ENCODE data around the gene ARHGAP9.

Gene ARHGAP9

GRCh38 chr12:57467212-57467874 is 12.3 kb downstream of the ARHGAP9 start:
- H3K4me2 ChIP-seq: no peak overlapping the region
- H3K4me3 ChIP-seq: no peak overlapping the region
- no peak overlapping the region for H3K27ac ChIP-seq
- H3K9ac ChIP-seq: no peak overlapping the region
- H3K27me3 ChIP-seq: no peaks in the 10 kb centered on the region; a peak in 1 of 22 replicates
- H3K4me1 ChIP-seq: peaks cover 10 to 72% (median 25%) of the 10 kb centered on the region in 10 experiments
- H3K36me3 ChIP-seq: peaks cover 8 to 52% (median 35%) of the 10 kb centered on the region in 11 experiments; a peak in 19 of 22 replicates
- H4K20me1 ChIP-seq: peaks cover 0 to 70% (median 0%) of the 10 kb centered on the region in 11 experiments; a peak in 8 of 22 replicates
- H3K9me3 ChIP-seq (replicated peaks in 1 of 11): no peaks in the 10 kb centered on the region
- no peak for TF ChIP-seq Cebpa-rat (IDR thresholded peaks at IDR 0.05)

- Histone ChIP-seq H3K9me3 (replicated peaks in 1 of 11) (no peaks in the 10 kb centered on the region), H3K4me2 (peak overlapping the region in 7 of 11 experiments; percentile 5 to 27 (median 12); a peak in 5 of 22 replicates), H3K4me3 (no peak overlapping the region), H4K20me1 (peaks cover 0 to 56% (median 4%) of the 10 kb centered on the region in 11 experiments; a peak in 10 of 22 replicates), H3K27ac (no peak overlapping the region), H3K9ac (no peak overlapping the region), H3K36me3 (peaks cover 8 to 38% (median 21%) of the 10 kb centered on the region in 11 experiments; a peak in 19 of 22 replicates), H3K27me3 (peaks cover 4 to 12% (median 9%) of the 10 kb centered on the region in 11 experiments), H3K4me1 (peaks cover 15 to 63% (median 33%) of the 10 kb centered on the region in 10 experiments)
- no peak for TF ChIP-seq Cebpa-rat (IDR thresholded peaks at IDR 0.05)
These were observed 13.7 kb downstream of the ARHGAP9 start for GRCh38 chr12:57465747-57466505.

GRCh38 chr12:57465030-57465746 is 14.5 kb downstream of the ARHGAP9 start:
- Histone ChIP-seq H3K4me2 (peak overlapping the region in 6 of 11 experiments; percentile 5 to 27 (median 10); a peak in 4 of 22 replicates), H4K20me1 (peaks cover 0 to 49% (median 6%) of the 10 kb centered on the region in 11 experiments; a peak in 10 of 22 replicates), H3K9ac (no peak overlapping the region), H3K9me3 (replicated peaks in 1 of 11) (no peaks in the 10 kb centered on the region), H3K27ac (no peak overlapping the region), H3K4me1 (peaks cover 23 to 63% (median 38%) of the 10 kb centered on the region in 10 experiments), H3K27me3 (peaks cover 7 to 20% (median 17%) of the 10 kb centered on the region in 11 experiments), H3K36me3 (peaks cover under 1 to 30% (median 14%) of the 10 kb centered on the region in 11 experiments; a peak in 19 of 22 replicates), H3K4me3 (no peak overlapping the region)
- no peak for TF ChIP-seq Cebpa-rat (IDR thresholded peaks at IDR 0.05)

- Histone ChIP-seq H3K36me3 (peaks cover 0 to 24% (median 8%) of the 10 kb centered on the region in 11 experiments; a peak in 16 of 22 replicates), H3K9ac (no peak overlapping the region)
These were observed 15.1 kb downstream of the ARHGAP9 start for GRCh38 chr12:57464569-57464968.

GRCh38 chr12:57462912-57463253 is 16.8 kb downstream of the ARHGAP9 start:
- Histone ChIP-seq H3K36me3 (peaks cover 0 to 7% (median 0%) of the 10 kb centered on the region in 11 experiments; a peak in 3 of 22 replicates), H3K9ac (peak overlapping the region in 2 of 11 experiments; percentile 14 to 76; a peak in 2 of 22 replicates), H3K4me2 (peak overlapping the region; percentile 89 to 100 (median 99); a peak in 21 of 22 replicates)

More at GRCh38 chr12:57464569-57464968, 15.1 kb downstream of the ARHGAP9 start:
- no peaks in the 10 kb centered on the region for H3K9me3 ChIP-seq (replicated peaks in 1 of 11)
- H3K27me3 ChIP-seq: peaks cover 7 to 22% (median 18%) of the 10 kb centered on the region in 11 experiments
- H3K4me1 ChIP-seq: peaks cover 23 to 57% (median 37%) of the 10 kb centered on the region in 10 experiments
- peaks cover 0 to 42% (median 6%) of the 10 kb centered on the region in 11 experiments; a peak in 10 of 22 replicates for H4K20me1 ChIP-seq
- 0 out of 22 replicates have a peak overlapping the region, but pooled peaks of 1 of the 11 experiments have one; percentile 99 for H3K4me2 ChIP-seq
- no peak overlapping the region for H3K4me3 ChIP-seq
- TF ChIP-seq Cebpa-rat (IDR thresholded peaks at IDR 0.05): no peak
- H3K27ac ChIP-seq: no peak overlapping the region

GRCh38 chr12:57462251-57462911 is 17.3 kb downstream of the ARHGAP9 start:
- H3K4me1 ChIP-seq: peaks cover 39 to 66% (median 51%) of the 10 kb centered on the region in 10 experiments
- peak overlapping the region; percentile 89 to 100 (median 99) for H3K4me2 ChIP-seq
- H3K9ac ChIP-seq: peak overlapping the region; percentile 54 to 76 (median 71)
- peaks cover 7 to 22% (median 18%) of the 10 kb centered on the region in 11 experiments for H3K27me3 ChIP-seq
- peaks cover 0 to 2% (median 0%) of the 10 kb centered on the region in 11 experiments; a peak in 2 of 22 replicates for H3K36me3 ChIP-seq
- H3K9me3 ChIP-seq (replicated peaks in 1 of 11): no peaks in the 10 kb centered on the region
- no peak for TF ChIP-seq Cebpa-rat (IDR thresholded peaks at IDR 0.05)
- H3K4me3 ChIP-seq: peak overlapping the region; percentile 56 to 75 (median 69)
- peak overlapping the region in 8 of 11 experiments; percentile 34 to 61 (median 49); a peak in 10 of 22 replicates for H3K27ac ChIP-seq
- peaks cover 0 to 20% (median 0%) of the 10 kb centered on the region in 11 experiments; a peak in 7 of 22 replicates for H4K20me1 ChIP-seq

More at GRCh38 chr12:57462912-57463253, 16.8 kb downstream of the ARHGAP9 start:
- H3K4me3 ChIP-seq: peak overlapping the region in 4 of 10 experiments; percentile 56 to 75 (median 61); a peak in 7 of 20 replicates
- no peak for TF ChIP-seq Cebpa-rat (IDR thresholded peaks at IDR 0.05)
- peaks cover 7 to 22% (median 18%) of the 10 kb centered on the region in 11 experiments for H3K27me3 ChIP-seq
- peaks cover 0 to 26% (median 1%) of the 10 kb centered on the region in 11 experiments; a peak in 7 of 22 replicates for H4K20me1 ChIP-seq
- H3K4me1 ChIP-seq: peaks cover 34 to 61% (median 46%) of the 10 kb centered on the region in 10 experiments
- no peaks in the 10 kb centered on the region for H3K9me3 ChIP-seq (replicated peaks in 1 of 11)
- H3K27ac ChIP-seq: no peak overlapping the region; a peak in 1 of 22 replicates

GRCh38 chr12:57461917-57462250 is 17.8 kb downstream of the ARHGAP9 start:
- Histone ChIP-seq H3K9ac (peak overlapping the region; percentile 54 to 76 (median 71)), H3K36me3 (no peaks in the 10 kb centered on the region), H3K4me2 (peak overlapping the region; percentile 89 to 100 (median 99)), H3K27ac (peak overlapping the region in 6 of 11 experiments; percentile 17 to 56 (median 30); a peak in 6 of 22 replicates), H3K4me1 (peaks cover 42 to 70% (median 54%) of the 10 kb centered on the region in 10 experiments), H3K4me3 (peak overlapping the region; percentile 56 to 75 (median 69)), H3K9me3 (replicated peaks in 1 of 11) (no peaks in the 10 kb centered on the region), H4K20me1 (peaks cover 0 to 16% (median 0%) of the 10 kb centered on the region in 11 experiments; a peak in 6 of 22 replicates), H3K27me3 (peaks cover 7 to 22% (median 18%) of the 10 kb centered on the region in 11 experiments)
- TF ChIP-seq Cebpa-rat (IDR thresholded peaks at IDR 0.05): no peak
